HUDEP-2 (cell line): ENCODE measurements around the gene GSTP1.
"Not testable (repeated sequence)": the region's sequence is repeated elsewhere in the genome, so short reads cannot be mapped to it uniquely, and the experiment has no call there.

ENCODE experiments used
- DNase-seq, 76 experiments: peaks; one replicate each; lab custom pipeline; 2025; ENCODE audit not compliant: unreplicated experiment in 76 of 76; lab: John Stamatoyannopoulos, UW

Gene GSTP1

GRCh38 chr11:67594480-67594879, 10.9 kb downstream of the GSTP1 start:
- DNase-seq = no peak

GRCh38 chr11:67596753-67597300, 13.2 kb downstream of the GSTP1 start:
- no peak for DNase-seq

GRCh38 chr11:67597458-67597857, 13.8 kb downstream of the GSTP1 start:
- not testable (repeated sequence) for DNase-seq

DNA sequence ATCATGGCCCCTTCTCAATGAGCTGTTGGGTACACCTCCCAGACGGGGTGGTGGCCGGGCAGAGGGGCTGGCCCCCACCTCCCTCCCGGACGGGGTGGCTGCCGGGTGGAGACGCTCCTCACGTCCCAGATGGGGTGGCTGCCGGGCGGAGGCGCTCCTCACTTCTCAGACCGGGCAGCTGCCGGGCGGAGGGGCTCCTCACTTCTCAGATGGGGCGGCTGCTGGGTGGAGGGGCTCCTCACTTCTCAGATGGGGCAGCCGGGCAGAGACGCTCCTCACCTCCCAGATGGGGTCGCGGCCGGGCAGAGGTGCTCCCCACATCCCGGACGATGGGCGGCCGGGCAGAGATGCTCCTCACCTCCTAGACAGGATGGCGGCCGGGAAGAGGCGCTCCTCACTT, 14.4 kb downstream of the GSTP1 start:
- not testable (repeated sequence) for DNase-seq

DNA sequence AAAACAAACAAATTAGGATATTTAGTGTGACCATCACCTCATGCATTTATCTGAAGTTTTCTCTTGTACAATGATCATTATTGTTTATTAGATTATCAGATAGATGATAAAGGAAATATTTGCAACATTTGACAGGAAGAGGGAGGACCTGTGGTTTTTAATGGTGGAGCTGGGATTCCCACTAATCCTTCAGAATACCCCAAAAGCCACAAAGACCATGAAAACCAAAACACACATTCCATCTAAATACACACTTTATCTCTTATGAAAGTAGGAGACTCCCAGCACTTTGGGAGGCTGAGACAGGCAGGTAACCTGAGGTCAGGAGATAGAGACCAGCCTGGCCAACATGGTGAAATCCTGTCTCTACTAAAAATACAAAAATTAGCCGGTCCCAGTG, 15.5 kb downstream of the GSTP1 start:
- DNase-seq = no peak

DNA sequence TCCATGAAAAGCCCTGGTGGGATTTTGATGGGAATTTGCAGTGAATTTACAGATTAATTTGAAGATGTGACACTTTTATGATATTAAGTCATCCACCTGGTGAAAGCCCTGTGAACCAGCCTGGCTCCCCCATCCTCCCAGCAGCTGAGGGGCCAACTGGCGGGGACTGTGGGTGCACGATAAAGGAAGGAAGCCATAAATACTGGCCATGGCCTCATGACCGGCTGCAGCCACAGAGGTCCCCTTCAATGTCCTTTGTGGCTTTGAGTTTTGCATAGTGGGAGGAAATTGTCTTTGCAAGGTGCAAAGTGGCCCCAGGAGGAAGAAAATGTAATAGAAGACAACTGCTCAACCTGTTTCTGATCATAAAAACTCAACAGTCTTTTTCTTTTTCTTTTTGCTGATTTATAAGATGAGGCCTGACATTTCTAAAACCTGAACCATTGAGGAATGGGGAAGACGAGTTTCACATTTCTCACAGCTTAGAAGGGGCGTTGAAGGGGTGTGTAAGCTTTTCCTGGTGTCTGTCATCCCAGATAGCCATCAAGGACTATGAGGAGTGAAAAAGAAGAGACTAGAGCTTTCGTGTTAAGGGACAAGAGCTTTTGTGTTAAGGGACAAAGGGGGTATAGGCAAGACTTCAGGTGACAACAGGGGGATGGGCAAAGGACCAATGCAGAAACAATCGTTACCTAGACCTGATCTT, 16.9 kb downstream of the GSTP1 start:
- DNase-seq = peak in 1 of 76 experiments; percentile 3

- DNase-seq = no peak
Measured at GRCh38 chr11:67601098-67601497, 17.5 kb downstream of the GSTP1 start.

DNA sequence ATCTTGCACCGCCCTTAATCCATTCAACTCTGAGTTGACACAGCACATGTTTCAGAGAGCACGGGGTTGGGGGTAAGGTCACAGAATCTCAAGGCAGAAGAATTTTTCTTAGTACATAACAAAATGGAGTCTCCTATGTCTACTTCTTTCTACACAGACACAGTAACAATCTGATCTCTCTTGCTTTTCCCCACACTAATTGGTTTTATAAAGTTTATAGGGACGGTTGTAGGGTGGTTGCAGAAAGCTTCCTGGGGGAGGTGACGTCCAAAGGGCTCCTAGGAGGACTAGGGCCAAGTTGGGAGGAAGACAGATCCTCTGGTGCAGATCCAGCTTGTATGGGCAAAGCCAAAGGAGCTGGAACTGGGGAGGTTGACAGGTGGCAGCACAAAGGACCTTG, 20.5 kb downstream of the GSTP1 start:
- not testable (repeated sequence) for DNase-seq

- no peak for DNase-seq
Measured at GRCh38 chr11:67604815-67605214, 21.2 kb downstream of the GSTP1 start.

- no peak for DNase-seq
Measured at GRCh38 chr11:67605231-67606011, 21.8 kb downstream of the GSTP1 start.

- DNase-seq = no peak
Measured at GRCh38 chr11:67606093-67606491, 22.5 kb downstream of the GSTP1 start.

DNA sequence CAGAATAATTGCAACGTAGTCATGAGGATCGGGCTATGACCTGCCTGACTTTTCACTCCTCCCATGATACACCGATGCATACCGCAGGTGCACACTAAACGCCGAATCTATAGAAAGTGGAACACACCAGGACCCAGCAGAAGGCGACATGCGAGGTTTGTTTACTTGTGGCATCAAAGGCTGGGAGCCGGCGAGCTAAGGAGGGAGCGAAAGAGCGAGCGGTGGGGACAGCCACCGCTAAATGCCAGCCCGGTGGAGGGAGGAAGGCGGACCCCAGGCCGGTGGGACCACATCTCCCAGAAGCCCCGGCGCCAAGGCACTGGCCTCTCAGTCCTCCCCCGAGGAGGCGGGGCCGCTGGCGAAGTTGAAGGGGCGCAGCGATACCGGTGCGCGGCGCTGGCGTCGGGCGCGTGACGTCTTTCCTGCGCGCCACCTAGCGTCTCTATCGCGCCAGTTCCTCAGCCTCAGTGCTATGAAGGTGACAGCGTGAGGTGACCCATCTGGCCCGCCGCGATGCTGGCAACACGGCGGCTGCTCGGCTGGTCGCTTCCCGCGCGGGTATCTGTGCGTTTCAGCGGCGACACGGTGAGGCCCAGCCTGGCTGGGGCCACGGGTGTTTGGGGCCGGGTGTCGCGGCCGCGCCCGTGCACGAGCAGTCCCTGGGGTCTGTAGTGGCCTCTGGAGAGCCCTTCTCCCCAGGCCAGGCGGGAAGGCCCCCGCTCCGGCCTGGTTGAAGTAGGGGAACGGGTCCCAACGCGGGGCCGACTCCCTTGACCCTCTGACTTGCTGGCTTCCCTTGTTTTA, 23.1 kb downstream of the GSTP1 start, which contains the start of gene NDUFV1:
NDUFV1 (plus strand) TSS at position 445 of the 804 bp plus-strand sequence; CDS start at position 514, 69 bp downstream.
- DNase-seq = peak in 75 of 76 experiments; percentile 28 to 96 (median 89)

GRCh38 chr11:67607507-67607906, 23.9 kb downstream of the GSTP1 start:
- DNase-seq = no peak

GRCh38 chr11:67608486-67608885, 24.9 kb downstream of the GSTP1 start:
- DNase-seq = no peak

DNA sequence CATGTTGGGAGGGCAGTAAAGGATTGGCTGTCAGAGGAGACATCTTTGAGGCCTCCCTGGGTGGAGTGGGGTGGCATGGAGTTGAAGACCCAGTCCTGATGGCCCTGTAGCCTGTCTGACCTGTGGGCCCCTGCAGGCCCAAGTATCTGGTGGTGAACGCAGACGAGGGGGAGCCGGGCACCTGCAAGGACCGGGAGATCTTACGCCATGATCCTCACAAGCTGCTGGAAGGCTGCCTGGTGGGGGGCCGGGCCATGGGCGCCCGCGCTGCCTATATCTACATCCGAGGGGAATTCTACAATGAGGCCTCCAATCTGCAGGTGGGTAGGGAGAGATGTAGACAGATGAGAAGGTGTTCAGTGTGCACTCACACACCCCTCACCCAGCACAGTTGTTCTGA, 25.7 kb downstream of the GSTP1 start:
- DNase-seq = no peak

- no peak for DNase-seq
Measured at GRCh38 chr11:67610302-67610868, 26.8 kb downstream of the GSTP1 start.

GRCh38 chr11:67611165-67611564, 27.6 kb downstream of the GSTP1 start:
- DNase-seq = no peak

- DNase-seq = no peak
Measured at GRCh38 chr11:67611704-67612587, 28.3 kb downstream of the GSTP1 start.

GRCh38 chr11:67612751-67613150, 29.1 kb downstream of the GSTP1 start:
- no peak for DNase-seq
